Endothelial cell of umbilical vein (primary cell): ENCODE results near the gene SIRPA. TPM values are rescaled to one million over a fixed set of nuclear protein-coding genes. Genes with fewer than 3 reads are reported as not detected.

Experiments
- BruUV-seq: library from RNA; stranded (reverse); fragments of 400-500 nt; replicated peaks from 2 replicates; lab custom pipeline; 2021; lab: Mats Ljungman, UMichigan
- CTCF ChIA-PET: fragments of 300-600, 350-600 bp; sonication (Branson Sonifier 250); formaldehyde crosslinking; loops from one replicate; lab custom pipeline; 2021; ENCODE audit warnings: antibody characterized with exemption, inconsistent platforms; lab: Charles Lee
- POLR2A ChIA-PET: fragments of 300-600, 350-600 bp; sonication (Branson Sonifier 250); formaldehyde crosslinking; loops from one replicate; lab custom pipeline; 2021; ENCODE audit warnings: antibody characterized with exemption, inconsistent platforms; lab: Charles Lee
- DNase-seq: peaks from one replicate; pipeline ENCODE4 v3.0.0-alpha.2; 2011; ENCODE audit warnings: low read depth, low spot score
- FAIRE-seq: peaks from 2 replicates; lab custom pipeline; 2011; peaks lifted over from hg19 to GRCh38; lab: Jason Lieb, UNC
- H2AFZ ChIP-seq: 2 replicates; pipeline ENCODE4 v1.6.0; 2012; ENCODE audit warnings: low read depth, low read length, control low read depth, inconsistent platforms
- H3K27ac ChIP-seq: 2 replicates; pipeline ENCODE4 v1.5.1; 2011; ENCODE audit warnings: low read depth, mild to moderate bottlenecking, control low read depth, low read length, moderate library complexity; ENCODE audit not compliant: insufficient read depth
- H3K27me3 ChIP-seq, 2 experiments: 2 replicates each; pipeline versions ENCODE4 v1.6.0 to v1.6.1; 2011; ENCODE audit warnings: low read length in 2 of 2, mixed read lengths in 1 of 2; ENCODE audit not compliant: control insufficient read depth in 2 of 2, insufficient read depth in 2 of 2
- H3K36me3 ChIP-seq, 2 experiments: 2 replicates in 1 of 2; 3 replicates in 1 of 2; pipeline ENCODE4 v1.5.1; 2011; ENCODE audit warnings: low read length in 2 of 2, mild to moderate bottlenecking in 1 of 2, moderate library complexity in 1 of 2; ENCODE audit not compliant: control insufficient read depth in 2 of 2, insufficient read depth in 2 of 2; ENCODE audit errors: extremely low read depth in 1 of 2
- H3K4me1 ChIP-seq: 3 replicates; pipeline ENCODE4 v1.5.1; 2011; ENCODE audit warnings: mild to moderate bottlenecking, low read length; ENCODE audit not compliant: control insufficient read depth, insufficient read depth; ENCODE audit errors: extremely low read depth
- H3K4me2 ChIP-seq: 2 replicates; pipeline ENCODE4 v1.6.1; 2011; ENCODE audit warnings: low read length, control low read depth, mixed read lengths; ENCODE audit not compliant: insufficient read depth
- H3K4me3 ChIP-seq, 3 experiments: fragments of 200-600 bp in 1 of 3; sonication (generic), shearing (Covaris generic) in 1 of 3; replicated peaks in 1 of 3; 2 replicates each; pipeline ENCODE4 v1.5.1; 2011 to 2016; ENCODE audit warnings: control low read depth in 3 of 3, low read length in 3 of 3, mild to moderate bottlenecking in 2 of 3, inconsistent platforms in 1 of 3, low read depth in 1 of 3, moderate library complexity in 1 of 3; ENCODE audit not compliant: insufficient read depth in 1 of 3
- H3K79me2 ChIP-seq: 2 replicates; pipeline ENCODE4 v1.6.0; 2012; ENCODE audit warnings: low read length, inconsistent platforms; ENCODE audit not compliant: control insufficient read depth, insufficient read depth
- H3K9ac ChIP-seq: replicated peaks from 2 replicates; pipeline ENCODE3; 2011; ENCODE audit warnings: low read length, control low read depth; ENCODE audit not compliant: insufficient read depth; ENCODE audit errors: extremely low read depth
- H3K9me1 ChIP-seq: replicated peaks from 3 replicates; pipeline ENCODE4 v1.6.0; 2011; ENCODE audit warnings: mild to moderate bottlenecking, low read length; ENCODE audit not compliant: control insufficient read depth, insufficient read depth; ENCODE audit errors: extremely low read depth
- H3K9me3 ChIP-seq: replicated peaks from 2 replicates; pipeline ENCODE4 v1.5.1; 2012; ENCODE audit warnings: low read length, inconsistent platforms; ENCODE audit not compliant: control insufficient read depth, insufficient read depth
- H4K20me1 ChIP-seq: replicated peaks from 2 replicates; pipeline ENCODE3; 2011; ENCODE audit warnings: mild to moderate bottlenecking, low read length; ENCODE audit not compliant: control insufficient read depth, insufficient read depth; ENCODE audit errors: extremely low read depth
- CTCF ChIP-seq, 2 donors: IDR thresholded peaks; 1 replicate in 1 of 2; 2 replicates in 1 of 2; pipeline ENCODE4 v1.5.1; 2011; ENCODE audit warnings: low read length in 2 of 2, mild to moderate bottlenecking in 2 of 2, moderate library complexity in 2 of 2, control low read depth in 1 of 2, inconsistent platforms in 1 of 2, low read depth in 1 of 2; ENCODE audit not compliant: insufficient read depth in 1 of 2; ENCODE audit errors: extremely low read depth in 1 of 2
- EZH2 ChIP-seq: IDR thresholded peaks from 2 replicates; pipeline ENCODE4 v1.6.1; 2012; ENCODE audit warnings: borderline replicate concordance, low read depth, mild to moderate bottlenecking, moderate library complexity, low read length, inconsistent platforms; ENCODE audit not compliant: severe bottlenecking
- FOS ChIP-seq: IDR thresholded peaks from 2 replicates; pipeline ENCODE4 v1.6.1; 2011; ENCODE audit warnings: mild to moderate bottlenecking, low read length, moderate library complexity, borderline replicate concordance; ENCODE audit not compliant: insufficient read depth
- GATA2 ChIP-seq: IDR thresholded peaks from 2 replicates; pipeline ENCODE4 v1.7.0; 2011; ENCODE audit warnings: low read depth, mild to moderate bottlenecking, moderate library complexity, mixed read lengths, low read length; ENCODE audit not compliant: insufficient read length, insufficient read depth
- JUN ChIP-seq: IDR thresholded peaks from 2 replicates; pipeline ENCODE4 v1.6.1; 2011; ENCODE audit warnings: borderline replicate concordance, low read depth; ENCODE audit not compliant: insufficient read length, insufficient read depth
- MYC ChIP-seq: IDR thresholded peaks from one replicate; pipeline ENCODE4 v1.6.1; 2011; ENCODE audit warnings: mild to moderate bottlenecking, low read depth, low read length
- POLR2A ChIP-seq: IDR thresholded peaks from 2 replicates; pipeline ENCODE4 v1.6.1; 2012; ENCODE audit warnings: low read depth, mild to moderate bottlenecking, control low read depth, low read length
- POLR2AphosphoS5 ChIP-seq: IDR thresholded peaks from 2 replicates; pipeline ENCODE4 v1.6.1; 2012; ENCODE audit warnings: low read depth, mild to moderate bottlenecking, control low read depth, low read length, moderate library complexity; ENCODE audit not compliant: insufficient read depth
- dilution Hi-C: fragments of 300-500 bp; cut with MboI; formaldehyde crosslinking; loops from one replicate; pipeline ENCODE4 v1.15.0; 2019; ENCODE audit warnings: low sequenced_read_pairs; ENCODE audit not compliant: extremely low pct_ligation_motif_present
- intact Hi-C: fragments of 100-400 bp; cut with micrococcal nuclease; formaldehyde crosslinking; loops from one replicate; pipeline ENCODE4 v1.10.0; 2022
- polyA plus RNA-seq, 4 experiments: library from polyadenylated mRNA; depleted of rRNA in 3 of 4; stranded (reverse) in 3 of 4; unstranded in 1 of 4; fragments of >200 nt; gene quantifications; 2 replicates each; pipeline versions ENCODE4 v1.2.1 to v1.2.3, GENCODE V29; 2011 to 2012; ENCODE audit warnings: missing spikeins in 1 of 4
- total RNA-seq: library from RNA; stranded (reverse); gene quantifications from 2 replicates; pipeline ENCODE4 v1.2.3, GENCODE V29; 2021
- TF ChIP-seq, protein P1 (sequence below): IDR thresholded peaks from 2 replicates; pipeline ENCODE4 v1.6.1; 2011; ENCODE audit not compliant: insufficient read depth, insufficient read length

The SIRPA gene
- total and polyA plus RNA-seq, 2 donors (not counting 3 experiments of a cell fraction or from before 2014, with no cell fraction given), result 29.9 to 59.2 TPM

GRCh38 chr20:1934156-1934555 lies 38.9 kb downstream of the SIRPA start:
- no peak overlapping the region for H3K27ac ChIP-seq
- no peaks in the 10 kb centered on the region for H3K79me2 ChIP-seq
- H3K4me3 ChIP-seq, result no peak overlapping the region
- no peaks in the 10 kb centered on the region for H4K20me1 ChIP-seq
- intact Hi-C loops (no loop called here), dilution Hi-C loops (no loop called here)
- DNase-seq (no peak), FAIRE-seq (no peak)
- H3K4me2 ChIP-seq, result no peak overlapping the region
- H3K9ac ChIP-seq, result no peak overlapping the region
- ChIA-PET CTCF (interaction anchor here (0.9 kb wide), 1 partner anchor 132 kb away, joined by 4 read pairs; no protein-coding TSS in a partner anchor), POLR2A (no interaction called here)
- BruUV-seq, result no TSS peak
- H3K36me3 ChIP-seq, result peaks cover 0 to 4% of the 10 kb centered on the region in 2 experiments
- TF ChIP-seq CTCF (IDR thresholded peaks at IDR 0.05; ENCODE audit: extremely low read depth in 1 of 2, insufficient read depth in 1 of 2, low read depth in 1 of 2, low read length in 2 of 2) (no peak), JUN (no peak), FOS (no peak), POLR2AphosphoS5 (no peak), POLR2A (no peak), GATA2 (no peak), EZH2 (no peak), MYC (no peak)
- TF ChIP-seq, protein P1, sequence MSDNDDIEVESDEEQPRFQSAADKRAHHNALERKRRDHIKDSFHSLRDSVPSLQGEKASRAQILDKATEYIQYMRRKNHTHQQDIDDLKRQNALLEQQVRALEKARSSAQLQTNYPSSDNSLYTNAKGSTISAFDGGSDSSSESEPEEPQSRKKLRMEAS, result no peak
- H3K9me1 ChIP-seq, result no peaks in the 10 kb centered on the region
- no peaks in the 10 kb centered on the region for H3K9me3 ChIP-seq
- H2AFZ ChIP-seq, result no peak overlapping the region
- H3K4me1 ChIP-seq, result no peaks in the 10 kb centered on the region
- no peaks in the 10 kb centered on the region for H3K27me3 ChIP-seq
